WTC11 (cell line): ENCODE data around the gene MYO19. TPM values are rescaled to one million over a fixed set of nuclear protein-coding genes. Genes with fewer than 3 reads are reported as not detected.

Experiments used
- ATAC-seq: fragments of 200-7000 bp; cut with Tn5 transposase; 2 replicates; pipeline ENCODE4 v1.10.0; 2021; ENCODE audit warnings: mild to moderate bottlenecking, moderate library complexity
- CTCF ChIA-PET: fragments of 300-600 bp; sonication (Branson Sonifier 250); formaldehyde crosslinking; loops from one replicate; lab custom pipeline; 2021; ENCODE audit warnings: antibody characterized with exemption; lab: Charles Lee
- POLR2A ChIA-PET: fragments of 350-600 bp; sonication (Branson Sonifier 250); formaldehyde crosslinking; loops from one replicate; lab custom pipeline; 2021; ENCODE audit warnings: antibody characterized with exemption; lab: Charles Lee
- DNase-seq: peaks from one replicate; pipeline ENCODE4 v3.0.0; 2021; ENCODE audit warnings: low spot score
- H3K27ac Mint-ChIP-seq: 2 replicates; pipeline ENCODE4 v1.8.0; 2021; ENCODE audit warnings: mixed read lengths
- H3K27me3 Mint-ChIP-seq: 2 replicates; pipeline ENCODE4 v1.8.0; 2021; ENCODE audit warnings: low read depth, mild to moderate bottlenecking, moderate library complexity, mixed read lengths
- H3K36me3 Mint-ChIP-seq: 2 replicates; pipeline ENCODE4 v1.8.0; 2021; ENCODE audit warnings: mixed read lengths
- H3K4me1 Mint-ChIP-seq: 2 replicates; pipeline ENCODE4 v1.8.0; 2022; ENCODE audit warnings: mixed read lengths
- H3K4me3 Mint-ChIP-seq: 2 replicates; pipeline ENCODE4 v1.8.0; 2021; ENCODE audit warnings: mild to moderate bottlenecking, moderate library complexity, mixed read lengths
- H3K9me3 Mint-ChIP-seq: 2 replicates; pipeline ENCODE4 v1.8.0; 2021; ENCODE audit warnings: mixed read lengths
- CBFB ChIP-seq: sonication (generic); formaldehyde crosslinking; IDR thresholded peaks from 2 replicates; pipeline ENCODE4 v1.8.1; 2022; ENCODE audit warnings: mild to moderate bottlenecking, low read depth, missing genetic modification reagents
- FOXK1 ChIP-seq: sonication (generic); formaldehyde crosslinking; IDR thresholded peaks from 2 replicates; pipeline ENCODE4 v1.8.0; 2022; ENCODE audit warnings: mild to moderate bottlenecking, moderate library complexity, missing genetic modification reagents
- GABPB1 ChIP-seq: sonication (generic); formaldehyde crosslinking; IDR thresholded peaks from 2 replicates; pipeline ENCODE4 v1.8.1; 2023; ENCODE audit warnings: mild to moderate bottlenecking, missing genetic modification reagents
- HMGA2 ChIP-seq: fragments of 250-450 bp; sonication (Bioruptor Pico); IDR thresholded peaks from 2 replicates; pipeline ENCODE4 v1.4.0; 2021; ENCODE audit warnings: mild to moderate bottlenecking, moderate library complexity
- IRF2 ChIP-seq: sonication (generic); formaldehyde crosslinking; IDR thresholded peaks from 2 replicates; pipeline ENCODE4 v1.8.0; 2022; ENCODE audit warnings: low read depth, missing genetic modification reagents, borderline replicate concordance
- JUN ChIP-seq: sonication (generic); formaldehyde crosslinking; IDR thresholded peaks from 2 replicates; pipeline ENCODE4 v1.8.0; 2023; ENCODE audit warnings: mild to moderate bottlenecking, missing genetic modification reagents
- NR1H2 ChIP-seq: sonication (generic); formaldehyde crosslinking; IDR thresholded peaks from 2 replicates; pipeline ENCODE4 v1.9.0; 2021; ENCODE audit warnings: mild to moderate bottlenecking, moderate library complexity, missing genetic modification reagents
- NR3C1 ChIP-seq: sonication (generic); formaldehyde crosslinking; conservative IDR thresholded peaks from 2 replicates; pipeline ENCODE4 v1.8.1; 2023; ENCODE audit warnings: low read depth, mild to moderate bottlenecking, missing genetic modification reagents
- RELA ChIP-seq: sonication (generic); formaldehyde crosslinking; IDR thresholded peaks from 2 replicates; pipeline ENCODE4 v1.8.1; 2022; ENCODE audit warnings: missing genetic modification reagents, mild to moderate bottlenecking, borderline replicate concordance
- SOX15 ChIP-seq: fragments of 250-450 bp; sonication (Bioruptor Pico); IDR thresholded peaks from 2 replicates; pipeline ENCODE4 v1.9.0; 2021; ENCODE audit warnings: mild to moderate bottlenecking
- TCF7 ChIP-seq: sonication (generic); formaldehyde crosslinking; IDR thresholded peaks from 2 replicates; pipeline ENCODE4 v1.8.0; 2022; ENCODE audit warnings: mild to moderate bottlenecking, low read depth, missing genetic modification reagents, moderate library complexity
- ZBTB21 ChIP-seq: sonication (generic); formaldehyde crosslinking; IDR thresholded peaks from 2 replicates; pipeline ENCODE4 v1.8.1; 2023; ENCODE audit warnings: mild to moderate bottlenecking, missing genetic modification reagents, borderline replicate concordance
- ZNF263 ChIP-seq: sonication (generic); formaldehyde crosslinking; IDR thresholded peaks from 2 replicates; pipeline ENCODE4 v1.8.1; 2022; ENCODE audit warnings: low read depth, mild to moderate bottlenecking, moderate library complexity, missing genetic modification reagents
- ZNF317 ChIP-seq: sonication (generic); formaldehyde crosslinking; IDR thresholded peaks from 2 replicates; pipeline ENCODE4 v1.8.1; 2023; ENCODE audit warnings: low read depth, mild to moderate bottlenecking, moderate library complexity, missing genetic modification reagents, borderline replicate concordance
- ZNF416 ChIP-seq: fragments of 250-450 bp; sonication (Bioruptor Pico); IDR thresholded peaks from 2 replicates; pipeline ENCODE4 v1.9.0; 2021; ENCODE audit warnings: mild to moderate bottlenecking, inconsistent platforms
- total RNA-seq: library from RNA; stranded (reverse); gene quantifications from 3 replicates; pipeline ENCODE4 v1.2.3, GENCODE V29; 2021
- TF ChIP-seq, protein P1 (sequence below): fragments of 250-450 bp; sonication (Bioruptor Pico); IDR thresholded peaks from 2 replicates; pipeline ENCODE4 v1.9.0; 2021; ENCODE audit warnings: mild to moderate bottlenecking
- TF ChIP-seq, protein P2 (sequence below): sonication (generic); formaldehyde crosslinking; IDR thresholded peaks from 2 replicates; pipeline ENCODE4 v1.8.1; 2023; ENCODE audit warnings: mild to moderate bottlenecking, missing genetic modification reagents
- TF ChIP-seq, protein P3 (sequence below): fragments of 250-450 bp; sonication (Bioruptor Pico); conservative IDR thresholded peaks from 2 replicates; pipeline ENCODE4 v1.9.0; 2021; ENCODE audit warnings: mild to moderate bottlenecking
- TF ChIP-seq, protein P4 (sequence below): sonication (generic); formaldehyde crosslinking; IDR thresholded peaks from 2 replicates; pipeline ENCODE4 v1.8.1; 2023; ENCODE audit warnings: mild to moderate bottlenecking, moderate library complexity, missing genetic modification reagents
- TF ChIP-seq, protein P5 (sequence below): fragments of 250-450 bp; sonication (Bioruptor Pico); IDR thresholded peaks from 2 replicates; pipeline ENCODE4 v1.8.0; 2021; ENCODE audit warnings: mild to moderate bottlenecking

MYO19 gene
- total RNA-seq, 1 experiment from 2014 or later = 146 TPM

DNA sequence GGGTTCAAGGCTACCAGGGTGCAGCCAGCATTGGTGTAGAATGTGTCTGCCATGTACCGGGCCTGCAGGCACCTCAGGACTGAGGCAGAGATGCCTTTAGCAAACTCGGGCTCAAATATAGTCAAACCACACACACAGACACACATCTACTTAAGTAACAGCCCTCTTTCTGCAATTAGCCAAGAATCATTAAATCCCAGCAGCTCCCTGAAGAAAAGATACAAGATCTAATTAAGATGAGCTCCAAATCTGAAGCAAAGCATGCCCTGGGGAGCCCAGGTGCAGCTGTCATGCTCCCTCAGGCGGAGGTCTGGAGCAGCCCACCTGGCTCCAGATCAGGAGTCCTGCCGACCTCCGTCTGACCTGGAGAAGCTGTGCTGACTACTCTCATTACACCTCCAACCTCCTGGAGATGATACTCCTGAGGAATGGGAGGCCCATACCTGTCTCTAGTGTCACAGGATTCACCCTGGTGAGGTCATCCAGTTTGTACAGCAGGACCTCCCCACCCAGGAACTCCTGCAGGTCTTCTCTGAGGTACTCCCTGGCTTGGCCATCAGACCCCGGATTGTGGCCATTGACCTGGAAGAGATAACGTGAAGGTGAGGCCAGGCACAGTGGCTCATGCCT is 6.9 kb downstream of the MYO19 start:
- H3K27me3 Mint-ChIP-seq = no peaks in the 10 kb centered on the region
- CTCF ChIA-PET = no interaction called here
- H3K27ac Mint-ChIP-seq = no peak overlapping the region
- POLR2A ChIA-PET = no interaction called here
- ATAC-seq = no peak
- H3K4me3 Mint-ChIP-seq = no peak overlapping the region
- TF ChIP-seq FOXK1 (CRISPR knock-in tag) (no peak), JUN (CRISPR knock-in tag) (no peak), ZNF317 (CRISPR knock-in tag) (no peak), SOX15 (no peak), NR1H2 (CRISPR knock-in tag) (no peak), GABPB1 (CRISPR knock-in tag) (no peak), ZNF416 (CRISPR knock-in tag) (no peak), HMGA2 (CRISPR knock-in tag) (no peak), ZBTB21 (CRISPR knock-in tag) (no peak), RELA (CRISPR knock-in tag) (no peak), NR3C1 (CRISPR knock-in tag) (no peak), CBFB (no peak), IRF2 (no peak), TCF7 (no peak), ZNF263 (CRISPR knock-in tag) (no peak)
- TF ChIP-seq, protein P1, sequence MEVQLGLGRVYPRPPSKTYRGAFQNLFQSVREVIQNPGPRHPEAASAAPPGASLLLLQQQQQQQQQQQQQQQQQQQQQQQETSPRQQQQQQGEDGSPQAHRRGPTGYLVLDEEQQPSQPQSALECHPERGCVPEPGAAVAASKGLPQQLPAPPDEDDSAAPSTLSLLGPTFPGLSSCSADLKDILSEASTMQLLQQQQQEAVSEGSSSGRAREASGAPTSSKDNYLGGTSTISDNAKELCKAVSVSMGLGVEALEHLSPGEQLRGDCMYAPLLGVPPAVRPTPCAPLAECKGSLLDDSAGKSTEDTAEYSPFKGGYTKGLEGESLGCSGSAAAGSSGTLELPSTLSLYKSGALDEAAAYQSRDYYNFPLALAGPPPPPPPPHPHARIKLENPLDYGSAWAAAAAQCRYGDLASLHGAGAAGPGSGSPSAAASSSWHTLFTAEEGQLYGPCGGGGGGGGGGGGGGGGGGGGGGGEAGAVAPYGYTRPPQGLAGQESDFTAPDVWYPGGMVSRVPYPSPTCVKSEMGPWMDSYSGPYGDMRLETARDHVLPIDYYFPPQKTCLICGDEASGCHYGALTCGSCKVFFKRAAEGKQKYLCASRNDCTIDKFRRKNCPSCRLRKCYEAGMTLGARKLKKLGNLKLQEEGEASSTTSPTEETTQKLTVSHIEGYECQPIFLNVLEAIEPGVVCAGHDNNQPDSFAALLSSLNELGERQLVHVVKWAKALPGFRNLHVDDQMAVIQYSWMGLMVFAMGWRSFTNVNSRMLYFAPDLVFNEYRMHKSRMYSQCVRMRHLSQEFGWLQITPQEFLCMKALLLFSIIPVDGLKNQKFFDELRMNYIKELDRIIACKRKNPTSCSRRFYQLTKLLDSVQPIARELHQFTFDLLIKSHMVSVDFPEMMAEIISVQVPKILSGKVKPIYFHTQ (CRISPR knock-in tag) = no peak
- TF ChIP-seq, protein P2, sequence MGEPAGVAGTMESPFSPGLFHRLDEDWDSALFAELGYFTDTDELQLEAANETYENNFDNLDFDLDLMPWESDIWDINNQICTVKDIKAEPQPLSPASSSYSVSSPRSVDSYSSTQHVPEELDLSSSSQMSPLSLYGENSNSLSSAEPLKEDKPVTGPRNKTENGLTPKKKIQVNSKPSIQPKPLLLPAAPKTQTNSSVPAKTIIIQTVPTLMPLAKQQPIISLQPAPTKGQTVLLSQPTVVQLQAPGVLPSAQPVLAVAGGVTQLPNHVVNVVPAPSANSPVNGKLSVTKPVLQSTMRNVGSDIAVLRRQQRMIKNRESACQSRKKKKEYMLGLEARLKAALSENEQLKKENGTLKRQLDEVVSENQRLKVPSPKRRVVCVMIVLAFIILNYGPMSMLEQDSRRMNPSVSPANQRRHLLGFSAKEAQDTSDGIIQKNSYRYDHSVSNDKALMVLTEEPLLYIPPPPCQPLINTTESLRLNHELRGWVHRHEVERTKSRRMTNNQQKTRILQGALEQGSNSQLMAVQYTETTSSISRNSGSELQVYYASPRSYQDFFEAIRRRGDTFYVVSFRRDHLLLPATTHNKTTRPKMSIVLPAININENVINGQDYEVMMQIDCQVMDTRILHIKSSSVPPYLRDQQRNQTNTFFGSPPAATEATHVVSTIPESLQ (CRISPR knock-in tag) = no peak
- TF ChIP-seq, protein P3, sequence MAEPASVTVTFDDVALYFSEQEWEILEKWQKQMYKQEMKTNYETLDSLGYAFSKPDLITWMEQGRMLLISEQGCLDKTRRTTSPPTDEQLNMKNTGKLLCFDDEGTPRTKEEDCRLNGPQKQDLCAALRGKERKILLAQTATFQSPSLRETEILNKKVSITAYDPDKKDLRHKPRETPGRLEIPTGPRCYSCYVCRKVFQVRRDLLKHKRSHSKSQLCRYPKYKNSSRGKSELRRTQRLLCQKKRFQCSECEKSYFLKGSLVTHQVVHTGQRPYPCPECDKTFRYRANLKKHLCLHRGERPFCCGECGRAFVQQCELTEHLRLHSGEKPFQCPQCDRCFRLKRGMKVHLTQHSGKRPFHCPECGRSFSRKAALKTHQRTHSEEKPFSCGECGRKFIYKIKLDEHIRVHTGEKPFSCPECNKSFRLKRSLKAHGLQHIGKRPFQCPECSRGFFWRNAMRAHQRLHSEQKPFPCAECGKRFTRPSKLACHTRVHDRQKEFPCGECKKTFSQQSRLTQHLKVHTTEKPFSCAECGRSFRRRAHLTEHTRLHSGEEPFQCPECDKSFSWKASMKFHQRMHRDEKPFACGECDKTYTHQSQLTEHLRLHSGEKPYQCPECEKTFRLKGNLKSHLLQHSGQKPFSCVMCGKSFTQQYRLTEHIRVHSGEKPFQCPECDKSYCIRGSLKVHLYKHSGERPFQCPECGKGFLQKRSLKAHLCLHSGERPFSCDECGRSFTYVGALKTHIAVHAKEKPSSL (CRISPR knock-in tag) = no peak
- TF ChIP-seq, protein P4, sequence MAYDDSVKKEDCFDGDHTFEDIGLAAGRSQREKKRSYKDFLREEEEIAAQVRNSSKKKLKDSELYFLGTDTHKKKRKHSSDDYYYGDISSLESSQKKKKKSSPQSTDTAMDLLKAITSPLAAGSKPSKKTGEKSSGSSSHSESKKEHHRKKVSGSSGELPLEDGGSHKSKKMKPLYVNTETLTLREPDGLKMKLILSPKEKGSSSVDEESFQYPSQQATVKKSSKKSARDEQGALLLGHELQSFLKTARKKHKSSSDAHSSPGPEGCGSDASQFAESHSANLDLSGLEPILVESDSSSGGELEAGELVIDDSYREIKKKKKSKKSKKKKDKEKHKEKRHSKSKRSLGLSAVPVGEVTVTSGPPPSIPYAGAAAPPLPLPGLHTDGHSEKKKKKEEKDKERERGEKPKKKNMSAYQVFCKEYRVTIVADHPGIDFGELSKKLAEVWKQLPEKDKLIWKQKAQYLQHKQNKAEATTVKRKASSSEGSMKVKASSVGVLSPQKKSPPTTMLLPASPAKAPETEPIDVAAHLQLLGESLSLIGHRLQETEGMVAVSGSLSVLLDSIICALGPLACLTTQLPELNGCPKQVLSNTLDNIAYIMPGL (CRISPR knock-in tag) = no peak
- TF ChIP-seq, protein P5, sequence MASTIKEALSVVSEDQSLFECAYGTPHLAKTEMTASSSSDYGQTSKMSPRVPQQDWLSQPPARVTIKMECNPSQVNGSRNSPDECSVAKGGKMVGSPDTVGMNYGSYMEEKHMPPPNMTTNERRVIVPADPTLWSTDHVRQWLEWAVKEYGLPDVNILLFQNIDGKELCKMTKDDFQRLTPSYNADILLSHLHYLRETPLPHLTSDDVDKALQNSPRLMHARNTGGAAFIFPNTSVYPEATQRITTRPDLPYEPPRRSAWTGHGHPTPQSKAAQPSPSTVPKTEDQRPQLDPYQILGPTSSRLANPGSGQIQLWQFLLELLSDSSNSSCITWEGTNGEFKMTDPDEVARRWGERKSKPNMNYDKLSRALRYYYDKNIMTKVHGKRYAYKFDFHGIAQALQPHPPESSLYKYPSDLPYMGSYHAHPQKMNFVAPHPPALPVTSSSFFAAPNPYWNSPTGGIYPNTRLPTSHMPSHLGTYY (CRISPR knock-in tag) = no peak
- H3K4me1 Mint-ChIP-seq = 0 out of 2 replicates have a peak, but pooled peaks cover 3% of the 10 kb centered on the region
- H3K9me3 Mint-ChIP-seq = no peaks in the 10 kb centered on the region
- DNase-seq = no peak
- peaks cover 58% of the 10 kb centered on the region for H3K36me3 Mint-ChIP-seq
